H1 (cell line): ENCODE results near the gene GPR162. TPM values are rescaled to one million over a fixed set of nuclear protein-coding genes. Genes with fewer than 3 reads are reported as not detected.

Experiments
- BACH1 ChIP-seq: IDR thresholded peaks from 2 replicates; pipeline ENCODE4 v1.6.1; 2012; ENCODE audit warnings: low read length, improper control_type of control experiment
- CBX8 ChIP-seq: fragments of 300-800, 300-1000 bp; sonication (generic); IDR thresholded peaks from 2 replicates; pipeline ENCODE4 v1.7.1; 2016; ENCODE audit warnings: low read depth, low read length, borderline replicate concordance
- GABPA ChIP-seq: IDR thresholded peaks from 2 replicates; pipeline ENCODE4 v1.6.1; 2011; ENCODE audit warnings: mild to moderate bottlenecking, low read length, moderate library complexity, borderline replicate concordance; ENCODE audit not compliant: insufficient read depth
- SP1 ChIP-seq: IDR thresholded peaks from 2 replicates; pipeline ENCODE4 v1.6.1; 2011; ENCODE audit warnings: low read depth, low read length
- polyA plus RNA-seq, 7 experiments: library from polyadenylated mRNA; depleted of rRNA in 3 of 7; stranded (reverse) in 5 of 7; unstranded in 2 of 7; fragments of >200 nt in 5 of 7; fragments of 200-250 nt in 2 of 7; gene quantifications; 1 replicate in 5 of 7; 2 replicates in 1 of 7; 4 replicates in 1 of 7; pipeline versions ENCODE4 v1.2.1 to v1.2.3, GENCODE V29; 2011 to 2013; ENCODE audit warnings: missing spikeins in 2 of 7, mixed read lengths in 2 of 7
- total RNA-seq: library from RNA; stranded (reverse); fragmentation: NEBNext Ultra II Directional; extraction: Animal tissue kit (Norgen Biotek cat#: 25700); gene quantifications from 2 replicates; pipeline ENCODE4 v1.2.1, GENCODE V29; 2021

Gene GPR162
- total and polyA plus RNA-seq, 2 of the 8 experiments (the other 6 are each of a cell fraction or from before 2014, with no cell fraction given): 7.3 to 8.8 TPM

DNA sequence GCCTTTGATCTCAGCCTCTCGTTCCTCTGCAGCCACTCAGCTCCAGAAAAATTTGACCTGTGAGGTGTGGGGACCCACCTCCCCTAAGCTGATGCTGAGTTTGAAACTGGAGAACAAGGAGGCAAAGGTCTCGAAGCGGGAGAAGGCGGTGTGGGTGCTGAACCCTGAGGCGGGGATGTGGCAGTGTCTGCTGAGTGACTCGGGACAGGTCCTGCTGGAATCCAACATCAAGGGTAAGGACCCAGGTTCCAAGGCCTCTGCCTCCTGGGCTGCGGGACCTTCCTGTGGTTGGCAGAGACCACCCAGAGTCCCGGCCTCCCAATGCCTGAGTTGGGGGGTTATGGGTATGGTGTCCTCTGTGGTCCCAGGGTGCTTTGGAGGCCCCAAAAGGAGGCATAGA lies 4.5 kb upstream of the GPR162 start (continued):
- TF ChIP-seq BACH1: no peak
- no peak for TF ChIP-seq CBX8
- TF ChIP-seq GABPA: no peak
- TF ChIP-seq SP1: no peak
